AG09319 (cell line): ENCODE measurements around the gene NHSL2.
"Not testable (repeated sequence)": the region's sequence is repeated elsewhere in the genome, so short reads cannot be mapped to it uniquely, and the experiment has no call there.

Experiments used
- DNase-seq: peaks from one replicate; pipeline ENCODE4 v3.0.0-alpha.2; 2010; ENCODE audit warnings: low read depth; ENCODE audit errors: extremely low read depth
- CTCF ChIP-seq: IDR thresholded peaks from 2 replicates; pipeline ENCODE4 v1.5.1; 2011; ENCODE audit warnings: low read depth, mild to moderate bottlenecking, inconsistent platforms, low read length, moderate library complexity

Gene NHSL2

GRCh38 chrX:71910643-71910985 lies at the start of gene NHSL2:
TSS of gene NHSL2 (plus strand) at chrX:71910845.
- DNase-seq = no peak

GRCh38 chrX:71867680-71868079 lies 43.0 kb upstream of the NHSL2 start:
- DNase-seq = no peak
- no peak for TF ChIP-seq CTCF

More at GRCh38 chrX:71910643-71910985, at the start of gene NHSL2:
- TF ChIP-seq CTCF = no peak

- DNase-seq = not testable (repeated sequence)
These were observed 41.1 kb upstream of the NHSL2 start for GRCh38 chrX:71869566-71869965.

GRCh38 chrX:71870208-71871098 lies 40.2 kb upstream of the NHSL2 start:
- TF ChIP-seq CTCF = no peak; the same call in 1 of the 2 replicates
- DNase-seq = no peak

- TF ChIP-seq CTCF = no peak
- DNase-seq = no peak
These were observed 39.3 kb upstream of the NHSL2 start for GRCh38 chrX:71871367-71871766.

GRCh38 chrX:71872542-71873458 lies 37.8 kb upstream of the NHSL2 start:
- DNase-seq = no peak
- no peak for TF ChIP-seq CTCF

GRCh38 chrX:71873459-71873833 lies 37.2 kb upstream of the NHSL2 start:
- TF ChIP-seq CTCF = no peak
- no peak for DNase-seq

GRCh38 chrX:71876841-71877240 lies 33.8 kb upstream of the NHSL2 start:
- DNase-seq = not testable (repeated sequence)
